ENCODE measurements around the gene HIC1.

The HIC1 gene

DNA sequence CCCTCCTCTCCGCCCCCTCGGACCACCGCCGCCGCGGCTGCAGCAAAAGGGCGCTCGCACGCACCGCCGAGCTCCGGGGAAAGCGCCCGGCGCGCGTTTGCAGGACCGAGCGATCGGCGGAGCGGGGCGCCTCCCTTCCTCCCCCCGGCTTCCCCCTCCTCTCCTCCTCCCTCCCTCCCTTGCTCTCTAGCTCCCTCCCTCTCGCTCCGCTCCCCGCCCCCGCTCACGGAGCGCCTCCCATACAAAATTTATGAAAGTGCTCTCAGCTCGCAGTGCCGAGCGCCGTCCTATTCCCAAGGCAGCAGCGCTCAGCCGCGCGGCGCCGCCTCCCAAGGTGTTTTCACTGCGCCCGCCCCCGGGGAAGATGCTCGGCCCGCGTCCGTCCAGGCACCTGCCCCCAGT is 29.7 kb upstream of the HIC1 start, which contains the start of gene RTN4RL1:
Gene RTN4RL1 (minus strand): TSS at position 115 of the 402 bp plus-strand sequence. CDS start 469 bp downstream, outside the sequence.
- FAIRE-seq: no peak

DNA sequence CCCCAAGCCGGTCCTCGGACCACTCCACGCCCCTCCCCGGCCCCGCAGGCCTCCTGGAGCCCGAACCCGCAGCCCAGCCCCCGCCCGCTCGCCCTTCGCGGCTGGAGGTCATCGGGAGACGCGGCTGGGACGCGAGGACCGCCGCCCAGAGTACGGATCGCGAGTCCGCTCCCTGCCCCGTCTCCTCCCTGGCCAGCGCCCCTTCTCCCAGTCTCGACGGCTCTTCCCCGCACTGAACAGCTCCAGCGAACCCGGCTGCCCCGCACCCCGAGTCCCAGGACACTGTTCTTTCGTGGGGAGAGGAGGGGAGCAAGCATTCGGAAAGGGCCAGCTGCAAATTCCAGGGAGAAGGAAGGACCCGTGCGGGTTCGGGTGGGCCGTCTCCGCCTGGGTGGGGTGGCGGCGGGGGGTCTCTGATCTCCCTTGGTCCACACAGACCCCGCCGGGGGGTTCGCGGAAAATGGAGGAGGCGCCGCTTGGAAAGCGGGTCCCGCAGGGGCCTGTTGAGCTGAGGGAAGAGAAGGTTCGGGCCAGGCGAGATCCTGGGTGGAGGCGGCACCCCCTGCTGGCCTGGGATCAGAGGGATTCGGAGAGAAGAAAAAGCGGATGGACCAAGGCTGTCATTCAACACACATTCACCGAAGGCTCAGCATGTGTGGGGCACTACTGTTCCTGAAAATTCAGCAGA is 29.1 kb upstream of the HIC1 start:
- no peak for FAIRE-seq

DNA sequence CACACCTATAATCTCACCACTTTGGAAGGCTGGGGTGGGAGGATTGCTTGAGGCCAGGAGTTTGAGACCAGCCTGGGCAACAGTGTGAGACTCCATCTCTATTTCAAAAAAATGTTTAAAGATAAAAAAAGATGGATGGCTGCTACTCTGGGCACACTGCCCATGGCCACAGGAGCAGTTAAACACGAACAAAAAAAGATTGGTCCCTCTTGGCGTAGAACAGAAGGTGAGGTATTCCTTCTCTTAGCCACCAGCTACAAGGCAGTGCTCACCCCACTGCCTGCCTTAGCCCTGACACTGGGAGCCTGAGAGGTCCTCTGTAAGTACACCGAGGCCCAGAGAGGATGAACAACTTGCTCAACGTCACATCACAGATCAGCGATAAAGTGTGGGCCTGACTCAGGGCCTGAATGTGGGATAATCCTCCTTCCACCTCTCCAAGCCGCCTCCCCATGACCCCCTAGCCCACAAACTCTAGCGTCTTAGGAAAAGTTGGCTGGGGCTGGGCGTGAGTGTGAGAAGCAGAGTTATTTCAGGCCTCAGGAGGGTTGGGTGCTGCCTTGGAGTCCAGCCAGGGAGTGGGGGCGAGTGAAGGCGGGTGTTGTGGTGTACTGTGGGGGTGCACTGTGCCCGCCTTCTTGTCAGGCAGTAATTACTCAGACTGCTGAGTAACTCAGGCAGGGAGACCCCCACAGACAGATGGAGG is 27.2 kb upstream of the HIC1 start:
- FAIRE-seq: no peak

DNA sequence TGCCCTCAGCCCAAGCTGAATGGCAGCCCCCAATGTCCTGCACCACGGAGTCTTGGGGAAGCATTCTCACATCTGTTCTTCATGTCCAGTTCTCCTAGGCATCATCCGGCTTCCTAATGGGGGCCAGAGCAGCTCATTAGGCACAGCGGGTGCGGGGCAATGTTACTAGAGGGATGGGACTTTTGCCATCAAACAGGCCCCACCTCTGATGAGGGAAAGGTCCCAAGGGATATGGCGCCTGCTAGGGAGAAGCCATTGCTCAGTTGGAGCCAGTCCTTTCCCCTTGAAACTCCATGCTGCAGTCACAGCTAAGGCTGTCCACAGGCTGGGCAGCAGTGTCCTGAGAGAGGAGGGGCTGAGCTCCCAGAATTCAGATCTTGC is 26.7 kb upstream of the HIC1 start:
- FAIRE-seq: no peak

DNA sequence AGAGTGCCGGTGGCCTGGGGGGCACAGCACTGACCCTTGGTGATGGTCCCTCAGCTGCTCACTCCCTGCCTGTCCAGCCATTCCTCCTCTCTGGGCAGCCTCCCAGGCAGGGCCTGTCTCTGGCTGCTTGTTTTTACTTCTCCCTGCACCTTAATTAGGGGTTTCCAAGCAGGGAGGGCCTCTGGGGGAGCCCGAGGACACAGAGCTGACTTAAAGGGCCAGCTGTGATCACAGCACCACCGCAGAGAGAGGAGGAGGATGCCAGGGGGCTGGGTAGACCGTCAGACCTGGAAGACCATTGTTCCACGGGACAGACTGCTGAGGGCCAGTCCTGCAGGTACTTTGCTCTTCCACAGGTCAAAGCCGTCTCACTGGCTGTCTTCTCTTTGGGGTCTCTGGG is 26.2 kb upstream of the HIC1 start:
- no peak for FAIRE-seq

DNA sequence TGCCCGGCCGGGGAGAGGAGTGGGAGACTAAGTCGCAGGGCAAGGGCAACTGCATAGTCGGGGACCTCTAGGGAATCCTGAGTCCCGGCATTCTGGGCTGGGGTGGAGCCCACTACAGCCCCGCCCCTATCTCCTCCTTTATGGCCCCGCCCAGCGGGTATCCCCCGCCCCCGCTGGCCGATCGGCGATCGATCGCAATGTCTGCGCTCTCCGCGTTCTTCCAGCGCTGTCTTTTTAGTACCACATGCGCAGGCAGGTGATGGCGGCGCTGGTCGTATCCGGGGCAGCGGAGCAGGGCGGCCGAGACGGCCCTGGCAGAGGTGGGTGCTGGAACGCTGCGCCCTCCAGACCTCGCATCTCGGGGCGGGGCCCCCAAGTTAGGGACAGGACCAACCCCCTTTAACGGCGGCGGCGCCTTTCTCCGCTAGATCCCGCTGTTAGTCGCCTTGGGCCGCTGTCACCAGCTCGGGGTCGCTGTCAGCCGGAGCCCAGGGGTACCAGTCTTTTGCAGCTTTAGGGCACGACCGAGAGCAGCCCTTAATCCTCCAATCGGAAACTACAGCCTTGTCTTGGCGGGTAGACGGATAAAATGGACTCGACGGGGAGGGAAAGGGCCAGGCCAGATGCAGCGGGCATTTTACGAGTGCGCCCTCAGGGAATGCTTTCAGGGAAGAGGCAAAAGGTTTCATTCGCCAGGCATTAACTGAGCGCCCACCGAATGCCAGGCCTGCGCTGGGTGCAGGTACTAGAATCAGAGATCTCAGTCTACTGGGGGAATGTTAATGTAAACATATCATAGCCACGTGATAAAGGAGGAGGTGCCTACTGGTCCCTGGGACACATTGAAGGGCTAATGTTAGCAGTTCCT is 24.8 kb upstream of the HIC1 start, which contains the start of gene DPH1:
Gene DPH1 (plus strand): TSS at position 243 of the 868 bp plus-strand sequence. CDS start 17 bp downstream, at position 260.
- no peak for FAIRE-seq

DNA sequence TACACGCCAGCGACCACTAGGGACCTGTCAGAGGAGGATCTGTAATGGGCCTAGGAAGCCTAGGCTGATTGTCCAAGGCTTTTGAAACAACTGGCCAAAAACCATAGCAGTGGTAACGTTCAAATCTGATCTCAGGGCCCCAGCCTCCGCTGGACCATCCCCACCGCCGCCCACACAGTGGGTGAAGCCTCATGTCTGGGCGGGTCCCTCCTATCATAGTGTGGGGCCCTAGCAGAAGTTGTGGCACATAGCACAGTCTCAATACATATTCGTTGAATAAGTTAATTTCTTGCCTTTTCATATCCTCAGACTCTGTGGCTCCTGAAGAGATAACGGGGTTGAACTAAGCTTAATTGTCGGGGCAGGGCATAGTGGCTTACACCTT is 24.1 kb upstream of the HIC1 start:
- FAIRE-seq: no peak

DNA sequence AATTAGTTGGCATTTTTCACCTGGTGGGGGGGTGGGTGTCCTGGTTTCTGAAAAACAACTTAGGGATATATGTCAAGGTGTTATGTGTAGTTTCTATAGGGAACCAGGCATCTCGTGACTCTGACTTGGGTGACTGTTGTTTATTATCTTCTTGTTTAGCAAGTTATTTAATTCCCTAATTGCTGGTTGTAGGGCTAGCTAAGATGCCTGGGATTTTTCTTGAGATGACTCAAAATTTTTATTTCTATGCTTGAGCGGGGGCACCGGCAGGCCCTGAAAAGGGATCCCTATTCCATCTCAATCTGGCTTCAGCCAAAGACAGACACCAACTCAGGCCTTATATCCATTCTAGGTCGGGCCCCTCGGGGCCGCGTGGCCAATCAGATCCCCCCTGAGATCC is 21.8 kb upstream of the HIC1 start:
- no peak for FAIRE-seq

DNA sequence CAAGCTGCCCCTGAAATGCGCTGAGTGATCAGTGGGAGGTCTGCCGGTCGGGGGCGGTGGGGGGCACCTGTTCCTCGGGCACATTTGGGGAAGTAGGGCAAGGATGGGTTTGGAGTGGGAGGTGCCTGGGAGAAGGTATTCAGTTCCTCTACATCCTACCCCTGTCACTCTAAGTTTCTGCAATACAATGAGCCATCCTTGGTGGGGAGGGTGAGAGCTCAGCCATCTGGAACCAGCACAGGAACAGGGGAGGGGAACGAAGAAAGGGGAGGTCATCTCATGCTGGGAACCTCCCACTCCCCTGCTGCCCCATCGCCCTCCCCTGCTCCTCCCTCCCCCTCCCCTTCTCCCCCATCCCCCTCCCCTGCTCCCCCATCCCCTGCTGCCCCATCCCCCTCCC is 20.7 kb upstream of the HIC1 start:
- FAIRE-seq: no peak

DNA sequence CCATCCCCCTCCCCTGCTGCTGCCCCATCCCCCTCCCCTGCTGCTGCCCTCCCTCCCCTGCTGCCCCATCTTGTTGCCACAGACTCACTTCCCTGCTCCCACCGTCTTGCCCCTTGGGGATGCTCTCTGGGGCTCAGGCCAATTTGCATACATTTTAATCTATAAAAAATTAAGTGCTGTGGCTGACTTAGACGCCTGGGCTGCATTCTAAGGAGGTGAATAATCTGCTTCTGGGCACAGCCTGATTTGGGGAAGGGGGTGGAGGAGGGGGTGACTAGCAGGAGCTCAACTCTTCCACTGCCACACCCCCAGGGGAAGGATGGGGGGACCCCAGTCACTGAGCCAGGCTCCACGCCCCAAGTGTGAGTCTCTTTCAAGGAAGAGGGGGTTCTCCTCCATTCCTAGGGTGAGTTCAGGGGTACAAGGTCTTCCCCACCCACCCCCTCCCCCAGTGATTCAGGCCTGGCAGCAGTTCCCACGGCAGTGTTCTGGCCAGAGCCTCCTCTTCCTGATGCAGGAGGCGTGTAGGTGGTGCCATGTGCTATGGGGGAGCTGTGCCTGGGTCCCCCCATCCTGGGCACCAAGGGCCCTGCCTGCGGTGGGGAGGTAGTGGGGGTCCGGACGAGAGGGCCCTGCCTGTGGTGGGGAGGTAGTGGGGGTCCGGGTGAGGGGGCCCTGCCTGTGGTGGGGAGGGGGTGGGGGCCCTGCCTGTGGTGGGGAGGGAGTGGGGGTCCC is 19.9 kb upstream of the HIC1 start:
- no peak for FAIRE-seq

DNA sequence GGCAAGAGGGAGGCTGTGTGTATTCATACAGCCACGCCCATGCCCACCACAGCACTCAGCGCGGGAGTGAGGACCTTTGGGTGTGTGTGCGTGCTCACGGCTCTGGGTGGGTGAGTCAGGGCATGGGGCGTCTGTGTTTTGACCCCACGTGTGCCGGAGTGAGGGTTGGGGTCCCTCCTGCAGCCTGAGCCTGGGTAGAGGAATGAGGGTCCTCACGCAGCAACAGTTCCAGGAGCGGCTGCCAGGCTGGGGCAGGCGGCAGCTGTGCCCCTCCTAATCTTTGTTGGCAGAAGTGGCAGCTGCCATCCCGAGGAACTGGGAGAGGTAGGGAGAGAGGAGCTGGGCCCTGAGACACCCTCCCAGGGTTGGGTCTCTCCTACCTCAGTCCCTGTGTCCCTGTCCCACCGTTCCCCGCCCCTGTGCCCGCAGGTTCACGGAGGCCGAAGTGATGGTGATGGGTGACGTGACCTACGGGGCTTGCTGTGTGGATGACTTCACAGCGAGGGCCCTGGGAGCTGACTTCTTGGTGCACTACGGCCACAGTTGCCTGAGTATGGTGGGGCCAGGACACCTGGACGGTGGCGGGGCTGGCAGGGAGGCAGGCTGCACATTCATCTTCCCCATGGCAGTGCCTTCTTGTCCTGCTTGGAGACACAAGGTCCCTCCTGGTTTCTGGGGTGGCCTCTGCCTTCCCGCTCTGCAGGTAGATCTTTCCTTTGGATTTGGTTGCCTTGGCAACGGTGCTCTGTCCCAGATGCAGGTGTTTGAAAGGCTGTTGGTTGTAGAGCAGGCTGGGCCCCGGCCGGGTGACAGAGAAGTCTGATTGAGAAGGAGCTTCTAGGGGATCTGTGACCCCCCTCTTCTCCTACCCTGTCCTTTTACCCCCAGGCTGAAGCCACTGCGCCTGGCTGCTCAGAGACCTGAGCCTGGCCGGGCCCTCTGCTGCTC is 19.1 kb upstream of the HIC1 start:
- FAIRE-seq: no peak

DNA sequence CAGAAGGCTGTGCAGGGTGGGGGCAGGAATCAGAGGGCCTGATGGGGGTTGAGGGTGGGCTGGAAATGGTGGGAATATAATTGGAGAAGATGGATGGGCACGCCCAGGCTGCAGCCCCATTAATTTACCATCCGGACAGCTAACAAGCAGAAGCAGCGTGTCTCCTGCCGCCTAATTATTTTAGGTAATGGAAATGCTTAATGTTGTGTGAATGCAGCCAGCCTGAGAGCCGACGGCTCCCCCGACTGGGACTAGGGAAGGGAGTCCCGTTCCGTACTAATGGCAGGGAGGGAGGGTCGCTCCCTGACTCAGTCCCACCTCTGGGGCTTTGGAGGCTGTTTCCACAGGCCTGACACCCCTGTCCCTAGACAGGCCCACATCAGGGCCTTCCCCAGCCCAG is 17.7 kb upstream of the HIC1 start:
- no peak for FAIRE-seq

DNA sequence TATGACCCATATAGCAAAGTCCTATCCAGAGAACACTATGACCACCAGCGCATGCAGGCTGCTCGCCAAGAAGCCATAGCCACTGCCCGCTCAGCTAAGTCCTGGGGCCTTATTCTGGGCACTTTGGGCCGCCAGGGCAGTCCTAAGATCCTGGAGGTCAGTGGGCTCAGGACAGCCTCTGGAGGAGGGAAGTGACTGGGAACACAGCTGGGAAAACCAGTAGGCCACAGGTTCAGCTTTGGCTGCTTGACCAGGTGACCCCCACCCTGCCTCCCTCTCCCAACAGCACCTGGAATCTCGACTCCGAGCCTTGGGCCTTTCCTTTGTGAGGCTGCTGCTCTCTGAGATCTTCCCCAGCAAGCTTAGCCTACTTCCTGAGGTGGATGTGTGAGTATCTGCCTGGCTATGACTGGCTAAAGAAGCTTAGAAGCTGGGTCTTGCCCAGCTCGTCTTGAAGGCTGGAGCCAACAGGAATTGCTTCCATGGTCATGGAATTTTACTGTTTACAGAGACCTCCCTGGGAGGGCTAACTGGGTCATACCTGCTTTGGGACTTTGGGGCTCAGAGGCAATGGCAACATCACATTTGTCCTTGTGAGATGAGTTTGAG is 14.6 kb upstream of the HIC1 start:
- FAIRE-seq: no peak

DNA sequence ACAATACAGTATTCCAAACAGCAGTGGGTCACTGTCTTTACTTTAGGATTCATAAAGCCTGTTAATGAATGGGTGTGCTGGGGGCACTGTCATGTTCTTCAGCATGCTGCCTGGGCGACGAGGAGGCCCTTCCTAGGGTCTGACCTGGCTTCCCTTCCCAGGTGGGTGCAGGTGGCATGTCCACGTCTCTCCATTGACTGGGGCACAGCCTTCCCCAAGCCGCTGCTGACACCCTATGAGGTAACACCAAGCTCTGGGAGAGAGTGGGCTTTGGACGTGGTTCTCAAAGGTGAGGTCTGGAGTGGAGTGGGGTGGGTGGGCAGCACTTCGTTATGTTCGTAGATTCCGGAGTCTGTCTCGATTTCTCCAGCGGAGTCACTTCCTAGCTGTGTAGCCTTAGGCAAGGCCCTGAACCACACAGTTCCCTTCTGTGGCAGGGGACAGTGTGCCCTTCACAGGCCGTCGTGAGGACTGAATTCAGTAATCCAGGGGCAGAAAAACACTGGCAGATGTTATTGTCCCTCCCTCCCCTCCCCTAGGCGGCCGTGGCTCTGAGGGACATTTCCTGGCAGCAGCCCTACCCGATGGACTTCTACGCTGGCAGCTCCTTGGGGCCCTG is 13.9 kb upstream of the HIC1 start:
- FAIRE-seq: no peak

DNA sequence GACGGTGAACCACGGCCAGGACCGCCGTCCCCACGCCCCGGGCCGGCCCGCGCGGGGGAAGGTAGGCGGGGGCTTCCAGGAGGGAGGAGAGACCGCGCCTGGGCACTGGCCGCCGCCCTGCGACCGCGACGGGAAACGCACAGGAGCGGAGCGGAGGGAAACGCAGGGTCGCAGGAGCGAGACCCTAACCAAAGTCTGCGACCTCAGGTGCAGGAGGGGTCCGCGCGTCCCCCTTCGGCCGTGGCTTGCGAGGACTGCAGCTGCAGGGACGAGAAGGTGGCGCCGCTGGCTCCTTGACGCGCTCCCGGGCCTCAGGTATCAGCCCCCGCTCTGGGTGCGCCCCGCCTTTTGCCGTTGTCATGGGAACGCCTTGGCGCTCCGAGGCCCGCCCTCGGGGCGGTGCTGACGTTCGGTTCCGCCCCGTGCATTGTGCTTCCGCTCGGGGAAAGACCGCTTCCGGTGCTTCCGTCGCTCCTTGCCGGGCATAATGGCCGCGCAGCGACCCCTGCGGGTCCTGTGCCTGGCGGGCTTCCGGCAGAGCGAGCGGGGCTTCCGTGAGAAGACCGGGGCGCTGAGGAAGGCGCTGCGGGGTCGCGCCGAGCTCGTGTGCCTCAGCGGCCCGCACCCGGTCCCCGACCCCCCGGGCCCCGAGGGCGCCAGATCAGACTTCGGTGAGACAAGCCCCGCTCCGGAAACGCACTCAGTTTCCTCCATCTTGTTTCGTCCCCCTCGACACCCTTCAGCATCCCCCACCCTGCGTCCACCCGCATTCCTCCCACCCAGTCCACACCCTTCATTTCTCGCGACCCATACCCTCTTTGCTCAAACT is 13.1 kb upstream of the HIC1 start, which contains the start of gene OVCA2:
Gene OVCA2 (plus strand): TSS at position 462 of the 829 bp plus-strand sequence. CDS start 26 bp downstream, at position 488.
- FAIRE-seq: no peak

DNA sequence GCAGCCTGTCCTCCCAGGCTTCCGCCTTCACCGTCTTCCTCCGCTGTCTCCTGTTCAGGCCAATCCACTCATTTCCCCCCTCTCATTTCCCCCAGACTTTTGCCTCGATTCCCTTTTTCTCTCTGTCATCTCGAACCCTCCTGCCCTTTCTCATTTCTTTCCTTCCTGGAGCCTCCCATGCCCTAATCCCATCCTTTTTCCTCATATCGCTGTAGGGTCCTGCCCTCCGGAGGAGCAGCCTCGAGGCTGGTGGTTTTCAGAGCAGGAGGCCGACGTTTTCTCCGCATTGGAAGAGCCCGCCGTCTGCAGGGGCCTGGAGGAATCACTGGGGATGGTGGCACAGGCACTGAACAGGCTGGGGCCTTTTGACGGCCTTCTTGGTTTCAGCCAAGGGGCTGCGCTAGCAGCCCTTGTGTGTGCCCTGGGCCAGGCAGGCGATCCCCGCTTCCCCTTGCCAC is 12.5 kb upstream of the HIC1 start:
- FAIRE-seq: no peak

DNA sequence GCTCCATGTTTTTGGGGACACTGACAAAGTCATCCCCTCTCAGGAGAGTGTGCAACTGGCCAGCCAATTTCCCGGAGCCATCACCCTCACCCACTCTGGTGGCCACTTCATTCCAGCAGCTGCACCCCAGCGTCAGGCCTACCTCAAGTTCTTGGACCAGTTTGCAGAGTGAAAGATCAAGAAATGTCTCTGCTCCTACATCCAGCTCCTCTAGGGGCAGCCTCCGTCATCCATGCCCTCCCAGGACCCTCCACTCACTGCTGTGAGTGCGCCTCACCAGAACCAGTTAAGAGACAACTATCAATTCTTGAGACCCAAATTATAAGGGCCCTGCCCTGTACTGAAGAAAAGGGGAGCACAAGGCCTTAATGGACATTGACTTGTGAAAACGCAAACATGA is 12.0 kb upstream of the HIC1 start:
- no peak for FAIRE-seq

DNA sequence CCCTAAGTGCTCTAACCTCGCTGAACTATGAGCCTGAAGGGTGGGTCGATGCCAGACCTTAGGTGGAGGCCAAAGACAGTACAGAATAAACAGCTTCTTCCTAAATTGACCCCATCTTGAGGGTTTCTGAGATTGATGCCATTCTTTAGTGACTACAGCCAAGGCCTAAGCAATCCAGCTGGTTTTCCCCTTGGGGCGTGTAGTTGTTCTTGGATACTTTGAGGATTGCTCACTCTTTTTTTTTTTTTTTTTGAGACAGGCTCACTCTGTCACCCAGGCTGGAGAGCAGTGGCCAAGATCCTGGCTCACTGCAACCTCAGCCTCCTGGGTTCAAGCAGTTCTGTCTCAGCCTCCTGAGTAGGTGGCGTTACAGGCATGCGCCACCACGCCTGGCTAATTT is 11.1 kb upstream of the HIC1 start:
- no peak for FAIRE-seq

DNA sequence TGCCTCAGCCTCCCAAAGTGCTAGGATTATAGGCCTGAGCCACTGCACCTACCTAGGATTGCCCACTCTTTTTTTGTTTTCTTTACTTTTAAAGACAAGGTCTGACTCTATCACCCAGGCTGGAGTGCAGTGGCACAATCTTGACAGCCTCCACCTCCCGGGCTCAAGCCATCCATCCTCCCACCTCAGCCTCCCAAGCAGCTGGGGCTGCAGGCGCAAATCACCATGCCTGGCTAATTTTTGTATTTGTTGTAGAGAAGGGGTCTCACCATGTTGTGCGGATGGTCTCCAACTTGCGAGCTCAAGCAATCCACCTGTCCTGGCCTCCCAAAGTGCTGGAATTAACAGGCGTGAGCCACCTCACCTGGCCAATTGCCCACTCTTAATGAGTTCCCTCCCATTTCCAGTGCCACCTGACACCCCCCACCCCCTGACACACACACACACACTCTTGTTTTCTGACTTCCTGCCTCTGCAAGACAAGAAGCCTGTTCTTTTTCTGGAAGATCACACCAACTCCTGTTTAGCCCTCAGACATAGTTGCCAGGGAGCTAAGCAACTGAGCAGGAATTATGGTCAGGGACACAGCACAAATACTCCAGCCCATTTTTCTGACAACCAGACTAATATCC is 10.5 kb upstream of the HIC1 start:
- no peak for FAIRE-seq

All from colon (tissue), 2 donors.